RWPE2 (cell line): ENCODE results near the gene PARD6G.

Source experiments
- ATAC-seq: fragments of 200-7000 bp; cut with Tn5 transposase; 3 replicates; pipeline ENCODE4 v1.9.1; 2021; ENCODE audit warnings: low read depth
- DNase-seq: peaks from one replicate; pipeline ENCODE4 v3.0.0-alpha.2; 2020; ENCODE audit warnings: low spot score
- H3K27ac ChIP-seq: fragments of 450-650 bp; 2 replicates; pipeline ENCODE4 v1.5.1; 2017; ENCODE audit warnings: mild to moderate bottlenecking; ENCODE audit not compliant: poor library complexity, severe bottlenecking
- H3K27me3 ChIP-seq: fragments of 250-450 bp; sonication (Bioruptor Pico); 2 replicates; pipeline ENCODE4 v1.5.1; 2021; ENCODE audit warnings: mild to moderate bottlenecking, moderate library complexity; ENCODE audit not compliant: insufficient read depth, poor library complexity, severe bottlenecking
- H3K36me3 ChIP-seq: fragments of 250-450 bp; sonication (Bioruptor Pico); 2 replicates; pipeline ENCODE4 v1.5.1; 2020; ENCODE audit warnings: low read depth, mild to moderate bottlenecking, moderate library complexity
- H3K4me1 ChIP-seq: fragments of 250-450 bp; sonication (Bioruptor Pico); 2 replicates; pipeline ENCODE4 v1.5.1; 2021; ENCODE audit warnings: mild to moderate bottlenecking, moderate library complexity; ENCODE audit not compliant: insufficient read depth, poor library complexity, severe bottlenecking
- H3K4me3 ChIP-seq: fragments of 250-450 bp; sonication (Bioruptor Pico); 2 replicates; pipeline ENCODE4 v1.5.1; 2021; ENCODE audit warnings: mild to moderate bottlenecking, moderate library complexity; ENCODE audit not compliant: severe bottlenecking
- H3K9me3 ChIP-seq: fragments of 250-450 bp; sonication (Bioruptor Pico); 2 replicates; pipeline ENCODE4 v1.5.1; 2021; ENCODE audit warnings: mild to moderate bottlenecking, moderate library complexity; ENCODE audit not compliant: severe bottlenecking
- TF ChIP-seq, protein P1 (sequence below): fragments of 450-650 bp; IDR thresholded peaks from one replicate; pipeline ENCODE4 v1.5.1; 2017; ENCODE audit warnings: mild to moderate bottlenecking, moderate library complexity; ENCODE audit not compliant: poor library complexity, severe bottlenecking

The PARD6G gene

DNA sequence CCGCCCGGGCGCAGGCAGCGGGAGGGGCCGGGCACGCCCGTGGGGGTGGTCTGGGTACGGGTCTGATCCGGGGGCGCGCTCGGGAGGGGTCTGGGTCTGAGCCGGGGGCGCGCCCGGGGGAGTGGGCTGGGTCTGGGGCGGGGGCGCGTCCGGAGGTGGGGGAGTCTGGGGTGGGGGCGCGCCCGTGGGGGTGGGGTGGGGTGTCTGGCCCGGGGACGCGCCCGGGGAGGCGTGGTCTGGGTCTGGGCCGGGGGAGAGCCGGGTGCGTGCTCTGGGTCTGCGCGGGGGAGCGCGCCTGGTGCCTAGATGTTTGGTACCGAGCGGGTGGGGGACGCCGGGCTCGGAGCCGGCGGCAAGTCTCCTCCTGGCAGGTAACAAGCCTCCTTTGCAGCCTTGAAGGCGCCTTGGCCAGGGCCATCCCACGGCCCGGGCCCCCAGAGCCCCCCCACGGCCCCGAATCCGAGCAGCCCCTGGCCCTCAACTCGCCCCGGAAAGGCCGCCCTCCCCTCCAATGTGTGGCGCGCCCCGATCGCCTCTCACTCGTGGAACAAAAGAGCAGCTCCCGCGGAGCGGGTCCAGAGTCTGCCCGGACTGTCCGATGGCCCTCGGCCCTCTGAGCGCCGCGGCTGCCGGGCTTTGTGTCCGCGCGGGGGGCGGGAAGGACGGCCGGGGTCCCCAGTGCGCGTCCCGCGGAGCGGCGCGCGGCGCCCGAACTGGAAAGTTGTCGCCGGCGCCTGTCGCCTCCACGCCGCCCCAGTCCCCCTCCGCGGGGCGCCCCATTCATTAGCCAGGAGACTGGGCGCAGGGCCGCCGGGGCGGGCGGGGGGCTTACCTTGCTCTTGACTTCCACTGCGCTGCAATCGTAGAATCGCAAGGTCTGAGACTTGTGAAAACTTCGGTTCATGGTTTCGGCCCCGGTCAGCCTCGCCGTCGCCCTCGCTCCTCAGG lies 595 bp downstream of the PARD6G start:
- peak; percentile 82 for DNase-seq
- Histone ChIP-seq H3K36me3 (no peaks in the 10 kb centered on the region), H3K27ac (peak overlapping the region; percentile 72), H3K4me1 (peaks cover 15% of the 10 kb centered on the region), H3K27me3 (no peaks in the 10 kb centered on the region), H3K4me3 (peak overlapping the region; percentile 74), H3K9me3 (no peaks in the 10 kb centered on the region)
- TF ChIP-seq, protein P1, sequence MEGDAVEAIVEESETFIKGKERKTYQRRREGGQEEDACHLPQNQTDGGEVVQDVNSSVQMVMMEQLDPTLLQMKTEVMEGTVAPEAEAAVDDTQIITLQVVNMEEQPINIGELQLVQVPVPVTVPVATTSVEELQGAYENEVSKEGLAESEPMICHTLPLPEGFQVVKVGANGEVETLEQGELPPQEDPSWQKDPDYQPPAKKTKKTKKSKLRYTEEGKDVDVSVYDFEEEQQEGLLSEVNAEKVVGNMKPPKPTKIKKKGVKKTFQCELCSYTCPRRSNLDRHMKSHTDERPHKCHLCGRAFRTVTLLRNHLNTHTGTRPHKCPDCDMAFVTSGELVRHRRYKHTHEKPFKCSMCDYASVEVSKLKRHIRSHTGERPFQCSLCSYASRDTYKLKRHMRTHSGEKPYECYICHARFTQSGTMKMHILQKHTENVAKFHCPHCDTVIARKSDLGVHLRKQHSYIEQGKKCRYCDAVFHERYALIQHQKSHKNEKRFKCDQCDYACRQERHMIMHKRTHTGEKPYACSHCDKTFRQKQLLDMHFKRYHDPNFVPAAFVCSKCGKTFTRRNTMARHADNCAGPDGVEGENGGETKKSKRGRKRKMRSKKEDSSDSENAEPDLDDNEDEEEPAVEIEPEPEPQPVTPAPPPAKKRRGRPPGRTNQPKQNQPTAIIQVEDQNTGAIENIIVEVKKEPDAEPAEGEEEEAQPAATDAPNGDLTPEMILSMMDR = no peak
- peak; percentile 66 for ATAC-seq

GRCh38 chr18:80245781-80246444 lies 1.4 kb downstream of the PARD6G start:
- TF ChIP-seq, protein P1 = no peak
- H3K4me1 ChIP-seq = peaks cover 15% of the 10 kb centered on the region
- H3K9me3 ChIP-seq = no peaks in the 10 kb centered on the region
- no peaks in the 10 kb centered on the region for H3K36me3 ChIP-seq
- H3K27ac ChIP-seq = peak overlapping the region; percentile 72
- peak overlapping the region; percentile 74 for H3K4me3 ChIP-seq
- DNase-seq (no peak), ATAC-seq (peak; percentile 57; the same call in 2 of the 3 replicates)
- no peaks in the 10 kb centered on the region for H3K27me3 ChIP-seq

DNA sequence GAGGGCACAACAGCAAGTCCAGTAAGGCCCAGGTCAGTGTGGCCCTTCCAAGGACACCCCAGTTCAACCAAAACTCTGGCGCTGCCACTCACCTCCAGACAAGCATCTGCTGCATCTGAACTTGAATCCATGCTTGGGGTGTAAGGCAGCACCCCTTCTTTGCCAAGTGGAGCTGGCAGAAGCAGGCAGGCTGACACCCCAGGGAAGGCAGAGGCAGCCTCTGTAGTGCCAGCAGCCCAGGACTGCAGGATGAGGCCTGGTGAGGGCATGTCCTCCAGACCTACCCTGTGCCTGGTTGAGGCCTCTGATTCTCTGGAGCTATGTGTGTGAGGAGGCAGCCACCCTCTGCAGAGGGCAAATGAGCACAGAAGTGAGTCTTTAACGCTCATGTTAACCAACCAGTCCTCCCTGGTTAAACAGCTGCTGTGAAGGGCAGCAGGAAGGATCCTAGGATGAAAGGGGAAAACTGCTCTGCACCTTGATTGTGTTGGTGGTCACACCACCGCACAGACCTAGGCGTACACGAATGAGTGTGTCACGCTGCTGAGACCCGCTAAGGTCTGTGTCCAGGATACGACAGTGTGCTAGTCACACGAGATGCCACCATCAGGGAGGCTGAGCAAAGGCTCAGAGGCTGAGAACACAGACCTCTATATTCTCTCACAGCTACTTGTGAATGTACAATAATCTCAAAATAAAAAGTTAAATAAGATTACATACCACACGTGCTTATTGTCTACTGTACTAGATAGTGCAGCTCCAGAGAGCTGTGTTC lies 2.2 kb downstream of the PARD6G start:
- TF ChIP-seq, protein P1 = no peak
- peaks cover 11% of the 10 kb centered on the region for H3K4me1 ChIP-seq
- DNase-seq = no peak

DNA sequence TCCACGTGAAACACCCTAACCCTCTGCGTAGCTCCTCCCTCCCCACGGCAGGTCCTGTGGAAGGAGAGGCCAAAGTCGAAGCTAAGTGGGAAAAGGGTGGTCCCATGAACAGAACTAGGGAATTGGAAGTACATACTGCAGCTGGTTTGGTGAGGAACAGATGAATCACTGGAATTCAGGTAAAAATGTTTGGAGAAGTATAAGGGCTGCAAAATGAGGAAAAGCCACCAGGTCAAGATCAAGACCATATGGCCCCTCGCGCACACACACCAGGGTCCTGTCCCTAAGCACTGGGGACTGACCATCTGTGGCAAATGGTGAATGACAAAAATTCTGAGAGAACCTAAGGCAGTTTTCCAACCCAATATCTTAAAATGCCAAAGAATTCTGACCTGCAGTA lies 3.1 kb downstream of the PARD6G start:
- Histone ChIP-seq H3K4me3 (no peak overlapping the region), H3K27me3 (no peaks in the 10 kb centered on the region), H3K9me3 (no peaks in the 10 kb centered on the region), H3K27ac (no peak overlapping the region), H3K36me3 (no peaks in the 10 kb centered on the region), H3K4me1 (peaks cover 8% of the 10 kb centered on the region)
- DNase-seq (no peak), ATAC-seq (no peak)
- TF ChIP-seq, protein P1 = no peak

More for the DNA sequence above, 2.2 kb downstream of the PARD6G start:
- H3K27ac ChIP-seq = peak overlapping the region; percentile 72
- H3K9me3 ChIP-seq = no peaks in the 10 kb centered on the region
- no peak for ATAC-seq
- peak overlapping the region; percentile 74 for H3K4me3 ChIP-seq
- H3K27me3 ChIP-seq = no peaks in the 10 kb centered on the region
- H3K36me3 ChIP-seq = no peaks in the 10 kb centered on the region
